Stromal cell of bone marrow (primary cell): Measurements from ENCODE around the gene NOX3.

Experiments
- DNase-seq: peaks from one replicate; pipeline ENCODE4 v3.0.0-alpha.2; 2012; ENCODE audit warnings: low read depth

NOX3 gene

GRCh38 chr6:155434829-155435423, 20.7 kb downstream of the NOX3 start:
- no peak for DNase-seq

DNA sequence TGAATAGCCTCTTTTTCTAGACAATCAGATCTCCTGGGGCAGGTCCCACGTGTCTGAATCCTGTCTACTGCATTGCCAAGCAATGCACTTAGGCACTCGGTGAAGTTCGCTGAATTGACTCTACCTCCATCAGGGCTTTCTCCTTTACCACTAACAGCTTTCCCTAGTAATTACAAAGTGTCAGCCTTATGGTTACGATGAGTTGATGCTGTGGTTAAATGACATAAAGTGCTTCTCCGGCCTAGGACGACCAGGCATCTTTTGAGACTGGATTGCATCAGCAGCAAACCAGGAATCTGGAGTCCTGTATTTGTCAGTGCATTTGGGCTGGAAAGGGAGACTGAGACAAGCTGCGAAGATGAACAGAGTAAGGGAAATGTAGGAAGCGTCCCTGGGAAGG, 21.5 kb downstream of the NOX3 start:
- no peak for DNase-seq

- no peak for DNase-seq
Observed at GRCh38 chr6:155432293-155432692, 23.3 kb downstream of the NOX3 start.

GRCh38 chr6:155429321-155429893, 26.2 kb downstream of the NOX3 start:
- no peak for DNase-seq

DNA sequence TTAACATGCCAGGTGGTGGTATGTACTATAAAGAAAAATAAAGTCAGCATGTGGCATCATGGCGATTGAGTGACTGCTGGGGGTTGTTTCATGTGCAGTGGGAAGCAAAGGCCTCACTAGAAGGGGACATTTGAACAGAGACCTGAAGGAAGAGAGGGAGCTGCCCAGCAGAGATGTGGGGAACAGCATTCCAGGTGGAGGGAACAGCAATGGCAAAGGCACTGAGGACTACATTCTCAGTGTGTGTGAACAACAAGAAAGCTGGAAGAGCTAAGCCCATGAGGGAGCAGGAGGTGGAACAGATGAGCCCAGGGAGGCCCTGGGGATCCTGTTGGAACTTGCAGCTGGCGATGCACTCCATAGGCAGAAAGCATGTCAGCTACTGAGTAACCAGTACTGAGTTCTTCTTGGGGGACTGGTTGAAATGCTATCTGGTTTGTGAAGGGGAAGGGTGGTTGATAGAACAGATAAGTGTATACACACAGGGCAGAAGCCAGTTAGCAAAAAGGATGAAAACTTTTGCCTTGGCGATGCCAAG, 29.2 kb downstream of the NOX3 start:
- no peak for DNase-seq

DNA sequence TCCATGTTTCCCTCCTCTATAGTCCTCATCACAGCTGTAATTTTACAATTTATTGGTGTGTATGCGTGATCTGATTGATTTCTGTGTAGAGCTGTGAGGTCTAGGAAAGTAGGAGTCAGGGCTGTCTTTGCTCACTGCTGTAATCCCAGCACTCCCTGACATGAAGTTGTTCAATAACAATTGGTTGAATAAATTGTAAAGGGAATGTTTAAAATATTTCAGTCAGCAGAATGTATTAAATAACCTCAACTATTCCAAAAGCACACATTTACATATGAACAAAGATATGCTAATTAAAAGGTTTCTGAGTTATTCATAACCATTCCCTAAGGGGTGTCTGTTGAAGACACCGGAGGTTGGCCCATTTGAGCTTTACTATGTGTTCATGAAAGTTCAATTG, 31.5 kb downstream of the NOX3 start:
- no peak for DNase-seq

- no peak for DNase-seq
Observed at GRCh38 chr6:155422635-155423034, 33.0 kb downstream of the NOX3 start.

- no peak for DNase-seq
Observed at GRCh38 chr6:155420492-155420891, 35.1 kb downstream of the NOX3 start.

- peak; percentile 35 for DNase-seq
Observed at GRCh38 chr6:155419161-155419560, 36.5 kb downstream of the NOX3 start.

DNA sequence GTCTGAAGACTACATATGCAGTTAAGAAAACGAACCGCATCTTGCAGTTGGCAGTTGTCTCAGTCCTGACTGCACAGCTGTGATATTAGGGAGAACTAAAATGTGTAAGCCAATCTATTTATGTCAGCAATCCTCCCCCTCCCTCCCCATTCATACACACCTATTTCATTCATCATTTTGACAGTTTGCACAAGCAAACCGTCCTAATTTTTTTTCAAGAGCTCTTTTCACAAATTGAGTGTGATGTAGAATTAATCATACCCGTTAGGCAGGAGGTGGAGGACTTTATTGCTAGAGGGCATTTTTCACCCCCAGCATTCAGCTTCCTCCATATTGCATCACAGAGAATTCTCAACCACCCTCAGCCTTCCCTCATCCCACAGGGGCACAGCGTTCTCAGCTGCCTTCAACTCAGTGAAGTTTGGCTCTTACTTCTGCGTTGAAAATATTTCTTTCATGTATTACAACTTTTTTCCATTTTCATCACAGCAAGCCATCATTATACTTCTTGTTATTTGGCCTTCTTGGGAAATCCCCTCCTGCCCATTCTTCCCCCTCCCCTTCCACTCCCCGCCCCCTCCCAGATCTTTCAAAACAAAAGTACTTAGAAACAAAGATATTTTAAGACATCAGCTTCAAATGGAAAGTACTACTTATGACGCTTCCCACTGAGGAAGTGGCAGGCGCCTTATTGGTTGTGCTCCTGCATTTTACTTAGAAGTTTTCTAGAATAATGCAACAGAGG, 37.5 kb downstream of the NOX3 start:
- DNase-seq: peak; percentile 80

- no peak for DNase-seq
Observed at GRCh38 chr6:155417454-155417853, 38.2 kb downstream of the NOX3 start.

DNA sequence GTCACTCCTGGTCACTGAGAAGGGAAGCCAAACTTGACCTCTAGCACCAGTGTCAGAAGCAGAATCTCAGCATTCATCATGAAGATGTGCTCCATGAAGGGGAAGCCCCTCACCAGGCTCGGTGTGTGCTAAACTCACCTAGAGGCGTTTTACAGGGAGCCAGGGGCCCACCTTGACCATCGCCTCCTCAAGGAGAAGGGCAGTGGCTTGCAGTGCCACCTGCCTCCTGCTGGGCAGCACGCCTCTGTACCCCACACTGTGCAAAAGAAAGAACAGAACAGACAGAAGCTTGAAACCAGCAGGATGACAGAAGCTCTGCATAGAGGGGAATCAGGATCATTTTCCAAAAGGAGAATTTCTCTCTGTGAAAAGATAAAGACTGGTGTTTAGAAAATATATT, 39.7 kb downstream of the NOX3 start:
- no peak for DNase-seq

- DNase-seq: no peak
Observed at GRCh38 chr6:155414049-155414448, 41.6 kb downstream of the NOX3 start.

DNA sequence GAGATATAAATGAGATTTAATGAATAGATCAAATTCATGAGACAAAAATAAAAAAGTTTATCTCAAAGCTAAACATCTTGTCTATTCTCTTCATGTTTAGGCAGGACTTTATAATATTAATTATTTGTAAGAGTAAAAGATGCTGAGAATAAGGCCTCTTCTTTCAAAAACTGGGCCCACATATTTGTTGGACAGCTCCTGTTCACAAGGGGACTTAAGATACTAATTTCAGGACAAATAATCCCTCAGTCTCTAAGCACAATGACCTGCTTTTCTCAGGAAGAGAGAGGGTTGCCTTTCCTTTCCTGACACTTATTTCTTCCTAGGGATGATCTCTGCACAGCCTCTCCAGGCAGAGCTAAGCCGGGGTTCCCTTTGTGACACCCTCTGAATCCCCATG, 43.3 kb downstream of the NOX3 start:
- DNase-seq: no peak

- DNase-seq: no peak
Observed at GRCh38 chr6:155411154-155412052, 44.2 kb downstream of the NOX3 start.

DNA sequence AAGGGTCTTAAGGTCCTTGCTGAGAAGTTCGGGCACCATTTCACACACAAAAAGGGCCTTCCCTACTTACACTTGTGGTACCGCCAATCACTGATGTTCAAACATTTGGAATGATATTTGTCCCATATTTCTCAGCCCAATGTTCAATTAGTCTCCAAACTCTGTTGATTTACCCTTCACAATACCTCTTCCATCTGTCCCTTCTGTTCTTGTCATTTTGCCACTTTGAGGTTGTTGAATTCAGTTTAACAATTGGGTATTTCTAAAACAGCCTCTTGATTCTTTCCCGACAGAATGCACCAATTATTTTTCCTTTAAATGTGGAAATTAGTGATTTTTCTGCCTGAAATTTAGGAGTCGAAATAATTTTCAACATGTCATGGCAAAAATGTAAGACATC, 46.2 kb downstream of the NOX3 start:
- no peak for DNase-seq

GRCh38 chr6:155408981-155409380, 46.7 kb downstream of the NOX3 start:
- no peak for DNase-seq

DNA sequence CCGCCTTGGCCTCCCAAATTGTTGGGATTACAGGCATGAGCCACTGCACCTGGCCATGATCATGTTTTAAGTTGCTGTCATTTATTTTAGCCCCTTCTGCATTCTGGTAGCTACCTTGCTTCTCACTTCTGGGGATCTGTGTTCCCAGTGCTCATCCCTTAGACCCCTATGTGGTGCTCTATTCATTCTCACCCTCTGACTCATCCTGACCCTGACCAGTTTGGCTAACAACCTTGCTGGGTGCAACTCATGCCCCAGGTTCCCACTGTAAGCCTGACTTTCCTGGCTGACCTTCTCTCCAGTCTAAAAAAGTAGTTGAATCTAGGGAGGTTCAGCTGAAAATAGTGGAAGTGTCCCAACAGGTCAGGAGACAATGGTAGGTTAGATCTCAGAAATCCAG, 47.4 kb downstream of the NOX3 start:
- no peak for DNase-seq

GRCh38 chr6:155406801-155407200, 48.8 kb downstream of the NOX3 start:
- no peak for DNase-seq

DNA sequence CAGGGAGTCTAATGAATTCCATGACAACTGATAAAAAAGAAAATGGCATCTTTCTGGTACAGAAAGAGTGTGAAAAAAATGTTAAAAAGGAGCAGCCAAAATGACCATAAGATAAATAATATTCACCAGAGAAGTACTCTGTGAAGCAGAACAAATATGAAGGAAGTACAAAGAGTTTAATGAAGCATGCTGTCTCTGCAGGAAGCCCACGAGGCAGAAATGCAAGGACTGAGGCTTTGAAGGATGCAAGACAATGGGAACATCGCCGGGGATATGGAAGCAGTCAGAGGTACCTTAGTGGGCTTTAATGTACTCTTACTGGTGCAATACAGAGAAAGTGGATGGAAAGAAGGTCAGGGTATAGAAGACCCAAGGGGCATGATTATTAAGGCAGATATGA, 50.7 kb downstream of the NOX3 start:
- no peak for DNase-seq

GRCh38 chr6:155402656-155403304, 52.9 kb downstream of the NOX3 start:
- DNase-seq: no peak

DNA sequence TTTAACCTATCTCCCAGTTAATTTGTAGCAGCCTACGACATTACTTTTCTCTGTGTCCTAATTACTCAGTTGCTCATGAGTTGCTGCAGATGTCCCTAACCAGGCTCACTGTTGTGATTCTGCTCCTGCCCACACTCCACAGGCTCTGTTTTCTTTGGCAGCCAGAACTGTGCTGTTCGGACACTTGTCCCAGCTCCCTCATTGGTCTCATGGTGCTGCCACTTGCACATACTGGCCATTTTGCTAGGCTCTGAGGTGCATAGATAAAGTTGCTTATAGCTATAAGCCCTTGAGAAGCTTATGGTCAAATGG, 55.0 kb downstream of the NOX3 start:
- DNase-seq: no peak
